Right lobe of liver (tissue), 6 donors: ENCODE data around the gene KRT4. TPM values are rescaled to one million over a fixed set of nuclear protein-coding genes. Genes with fewer than 3 reads are reported as not detected.

Experiments used
- ATAC-seq, 4 donors: fragments of 200-7000 bp; cut with Tn5 transposase; one replicate each; pipeline ENCODE4 v1.9.1; 2020; ENCODE audit warnings: mild to moderate bottlenecking in 4 of 4, moderate library complexity in 4 of 4
- DNase-seq, 3 donors: peaks; one replicate each; pipeline ENCODE4 v3.0.0-alpha.2; 2020
- H3K27ac ChIP-seq, 3 donors: fragments of 200-600 bp; one replicate each; pipeline ENCODE4 v1.8.0; 2022
- H3K27me3 ChIP-seq, 2 donors: fragments of 200-600 bp; one replicate each; pipeline ENCODE4 v1.8.0; 2022
- H3K36me3 ChIP-seq, 4 donors: fragments of 200-600 bp; sonication (generic) in 1 of 4; one replicate each; pipeline versions ENCODE4 v1.5.1 to v1.8.0; 2017 to 2022; ENCODE audit warnings: control low read depth in 1 of 4
- H3K4me1 ChIP-seq, 4 donors: fragments of 200-600 bp; sonication (generic) in 1 of 4; one replicate each; pipeline versions ENCODE4 v1.5.1 to v1.8.0; 2017 to 2022; ENCODE audit warnings: control low read depth in 1 of 4
- H3K4me3 ChIP-seq, 3 donors: fragments of 200-600 bp; one replicate each; pipeline ENCODE4 v1.8.0; 2022
- H3K9me3 ChIP-seq, 4 donors: fragments of 200-600 bp; sonication (generic) in 1 of 4; one replicate each; pipeline versions ENCODE4 v1.5.1 to v1.8.0; 2017 to 2022; ENCODE audit warnings: control low read depth in 1 of 4
- POLR2A ChIP-seq: fragments of 450-650 bp; IDR thresholded peaks from one replicate; pipeline ENCODE4 v1.6.1; 2017; ENCODE audit warnings: antibody characterized with exemption, mild to moderate bottlenecking
- WGBS: methylation state at CpG from one replicate; pipeline ENCODE4 v1.1.6; 2018; ENCODE audit warnings: low coverage, low lambda C conversion rate; ENCODE audit not compliant: insufficient coverage; ENCODE audit errors: missing lambda C conversion rate; 5-methylcytosine and 5-hydroxymethylcytosine counted together
- intact Hi-C, 2 donors: fragments of 100-400 bp; cut with DNase I; formaldehyde crosslinking; loops; one replicate each; pipeline versions ENCODE4 v1.11.2 to v1.14.1; 2022
- total RNA-seq, 6 experiments: library from RNA; depleted of rRNA in 2 of 6; stranded (reverse); fragments of >200 nt in 2 of 6; fragmentation: NEBNext Ultra II Directional in 3 of 6; extraction: Animal tissue kit (Norgen Biotek cat#: 25700) in 3 of 6; gene quantifications; one replicate each; pipeline versions ENCODE4 v1.1.0 to v1.2.4, GENCODE V29; 2016 to 2023
- TF ChIP-seq, protein P1 (sequence below), 4 donors: fragments of 200-600 bp in 3 of 4; fragments of 450-650 bp in 1 of 4; IDR thresholded peaks; one replicate each; pipeline versions ENCODE4 v1.5.1 to v1.8.0; 2016 to 2022; ENCODE audit warnings: antibody characterized with exemption in 4 of 4, mild to moderate bottlenecking in 2 of 4
- donor health status: DM: no; HTN: yes; CAD: no.
- donor health status: DM: no; HTN: no; CAD: no.
- donor health status: DM: no; HTN: no; CAD: no.
- donor health status: DM: no; HTN: yes; CAD: no.
- donor health status: DM: no; HTN: yes; CAD: no.

KRT4 gene
- total RNA-seq, 6 experiments from 2014 or later, result not detected

DNA sequence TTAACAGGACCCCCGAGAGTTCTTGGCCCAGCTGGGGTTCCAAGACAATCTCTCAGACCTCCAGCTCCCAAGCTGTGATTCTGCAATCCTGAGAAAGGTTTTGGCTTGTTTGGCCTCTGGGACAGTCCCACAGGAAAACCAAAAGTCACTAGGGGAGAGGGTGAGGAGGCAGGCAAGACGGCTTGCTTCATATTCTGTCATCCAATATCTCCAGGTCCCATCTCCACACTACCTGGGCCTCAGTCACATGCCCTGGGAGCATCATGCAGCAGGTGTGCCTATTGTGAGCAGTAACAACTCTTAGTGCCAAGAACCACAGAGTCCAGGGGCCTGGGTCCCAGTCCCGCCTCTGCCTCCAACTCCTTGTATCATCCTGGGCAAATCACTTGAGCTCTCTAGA is 18.5 kb upstream of the KRT4 start:
- Histone ChIP-seq H3K4me1 (no peaks in the 10 kb centered on the region), H3K27me3 (no peaks in the 10 kb centered on the region), H3K4me3 (no peak overlapping the region), H3K36me3 (no peaks in the 10 kb centered on the region), H3K27ac (no peak overlapping the region), H3K9me3 (no peaks in the 10 kb centered on the region)
- WGBS, result 37% methylated on average over 3 of the region's 3 CpGs
- TF ChIP-seq, protein P1, sequence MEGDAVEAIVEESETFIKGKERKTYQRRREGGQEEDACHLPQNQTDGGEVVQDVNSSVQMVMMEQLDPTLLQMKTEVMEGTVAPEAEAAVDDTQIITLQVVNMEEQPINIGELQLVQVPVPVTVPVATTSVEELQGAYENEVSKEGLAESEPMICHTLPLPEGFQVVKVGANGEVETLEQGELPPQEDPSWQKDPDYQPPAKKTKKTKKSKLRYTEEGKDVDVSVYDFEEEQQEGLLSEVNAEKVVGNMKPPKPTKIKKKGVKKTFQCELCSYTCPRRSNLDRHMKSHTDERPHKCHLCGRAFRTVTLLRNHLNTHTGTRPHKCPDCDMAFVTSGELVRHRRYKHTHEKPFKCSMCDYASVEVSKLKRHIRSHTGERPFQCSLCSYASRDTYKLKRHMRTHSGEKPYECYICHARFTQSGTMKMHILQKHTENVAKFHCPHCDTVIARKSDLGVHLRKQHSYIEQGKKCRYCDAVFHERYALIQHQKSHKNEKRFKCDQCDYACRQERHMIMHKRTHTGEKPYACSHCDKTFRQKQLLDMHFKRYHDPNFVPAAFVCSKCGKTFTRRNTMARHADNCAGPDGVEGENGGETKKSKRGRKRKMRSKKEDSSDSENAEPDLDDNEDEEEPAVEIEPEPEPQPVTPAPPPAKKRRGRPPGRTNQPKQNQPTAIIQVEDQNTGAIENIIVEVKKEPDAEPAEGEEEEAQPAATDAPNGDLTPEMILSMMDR (IDR thresholded peaks at IDR 0.05), result no peak
- TF ChIP-seq POLR2A, result no peak
- ATAC-seq, result no peak
- intact Hi-C loops, result no loop called here
- no peak for DNase-seq

GRCh38 chr12:52831251-52831650 is 17.3 kb upstream of the KRT4 start:
- 75% methylated on average over 6 of the region's 7 CpGs for WGBS
- H3K36me3 ChIP-seq, result no peaks in the 10 kb centered on the region
- H3K27me3 ChIP-seq, result no peaks in the 10 kb centered on the region
- no peaks in the 10 kb centered on the region for H3K9me3 ChIP-seq
- DNase-seq (no peak), ATAC-seq (no peak)
- intact Hi-C loops, result no loop called here
- TF ChIP-seq POLR2A, result no peak
- TF ChIP-seq, protein P1 (IDR thresholded peaks at IDR 0.05), result no peak
- no peak overlapping the region for H3K4me3 ChIP-seq
- no peak overlapping the region for H3K27ac ChIP-seq
- H3K4me1 ChIP-seq, result no peaks in the 10 kb centered on the region

DNA sequence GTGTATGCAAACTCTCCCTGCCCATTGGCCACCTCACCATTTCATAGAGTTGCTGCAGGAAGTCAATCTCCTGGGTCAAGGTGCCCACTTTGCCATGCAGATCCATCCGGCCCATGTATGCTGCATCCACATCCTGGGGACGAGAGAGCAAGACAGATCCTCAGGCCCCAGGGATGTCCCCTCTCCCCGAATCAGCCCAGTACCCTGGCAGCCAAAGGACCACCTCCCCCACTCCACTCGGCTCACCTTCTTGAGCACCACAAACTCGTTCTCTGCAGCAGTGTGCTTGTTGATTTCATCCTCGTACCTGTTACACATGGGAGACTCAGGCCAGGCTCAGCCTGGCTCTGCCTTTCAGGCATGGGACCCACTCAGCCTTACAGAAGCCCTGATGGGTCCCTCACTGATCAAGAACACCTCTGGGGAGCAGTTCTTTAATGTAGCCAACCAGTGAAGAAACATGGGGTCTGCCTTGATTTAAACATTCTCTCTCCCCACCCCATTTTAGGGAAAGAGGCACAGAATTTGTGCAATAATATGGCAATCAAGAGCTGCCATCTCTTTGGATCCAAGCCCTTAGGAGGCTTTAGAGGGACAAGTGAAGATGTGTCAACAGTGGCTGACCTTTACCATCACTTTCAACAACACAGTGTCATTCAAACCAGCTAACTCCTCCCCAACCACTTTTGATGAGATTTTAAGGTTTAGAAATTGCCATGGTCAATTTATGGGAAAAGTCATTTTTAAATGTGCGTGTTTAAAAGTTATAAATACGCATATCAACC is 16.3 kb upstream of the KRT4 start:
- 61% methylated on average over 6 of the region's 8 CpGs for WGBS
- H3K36me3 ChIP-seq, result no peaks in the 10 kb centered on the region
- H3K27ac ChIP-seq, result no peak overlapping the region
- no peaks in the 10 kb centered on the region for H3K9me3 ChIP-seq
- TF ChIP-seq, protein P1 (IDR thresholded peaks at IDR 0.05), result no peak
- TF ChIP-seq POLR2A, result no peak
- no peak overlapping the region for H3K4me3 ChIP-seq
- no peaks in the 10 kb centered on the region for H3K27me3 ChIP-seq
- H3K4me1 ChIP-seq, result no peaks in the 10 kb centered on the region
- DNase-seq, result no peak
- intact Hi-C loops, result no loop called here
- ATAC-seq, result no peak

DNA sequence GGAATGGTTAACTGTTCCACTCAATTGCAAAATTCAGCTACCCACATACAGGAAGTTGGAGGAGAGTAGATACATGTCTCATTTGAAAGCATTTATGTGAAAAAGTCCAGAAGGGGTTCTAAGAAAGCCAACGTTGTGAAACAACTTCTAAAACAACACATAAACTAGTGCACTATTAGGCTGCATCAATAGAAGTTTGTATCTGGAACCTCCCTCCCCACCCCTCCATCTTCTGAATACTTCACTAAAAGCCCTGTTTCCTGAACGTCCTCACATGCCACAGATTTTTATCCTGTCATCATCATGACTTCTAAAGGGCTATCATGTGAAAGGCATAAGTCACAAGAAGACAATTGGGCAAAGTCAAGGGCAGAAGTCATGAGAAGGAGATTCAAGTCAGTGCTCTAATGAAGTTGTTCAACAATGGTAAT is 14.7 kb upstream of the KRT4 start:
- Histone ChIP-seq H3K9me3 (no peaks in the 10 kb centered on the region), H3K36me3 (no peaks in the 10 kb centered on the region), H3K27me3 (no peaks in the 10 kb centered on the region), H3K4me1 (no peaks in the 10 kb centered on the region), H3K27ac (no peak overlapping the region), H3K4me3 (no peak overlapping the region)
- TF ChIP-seq, protein P1 (IDR thresholded peaks at IDR 0.05), result no peak
- no peak for TF ChIP-seq POLR2A
- ATAC-seq, result no peak
- WGBS, result 16% methylated on average over 2 of the region's 2 CpGs
- DNase-seq, result no peak
- intact Hi-C loops, result no loop called here
